HG02840 (cell line): ENCODE results near the gene EPHB2.

Experiments used
- ATAC-seq: cut with Tn5 transposase; IDR thresholded peaks from one replicate; pipeline ENCODE4 v1.9.1; 2021; ENCODE audit warnings: mild to moderate bottlenecking, moderate library complexity, moderate number of reproducible peaks; ENCODE audit not compliant: unreplicated experiment, low FRiP score

Gene EPHB2

DNA sequence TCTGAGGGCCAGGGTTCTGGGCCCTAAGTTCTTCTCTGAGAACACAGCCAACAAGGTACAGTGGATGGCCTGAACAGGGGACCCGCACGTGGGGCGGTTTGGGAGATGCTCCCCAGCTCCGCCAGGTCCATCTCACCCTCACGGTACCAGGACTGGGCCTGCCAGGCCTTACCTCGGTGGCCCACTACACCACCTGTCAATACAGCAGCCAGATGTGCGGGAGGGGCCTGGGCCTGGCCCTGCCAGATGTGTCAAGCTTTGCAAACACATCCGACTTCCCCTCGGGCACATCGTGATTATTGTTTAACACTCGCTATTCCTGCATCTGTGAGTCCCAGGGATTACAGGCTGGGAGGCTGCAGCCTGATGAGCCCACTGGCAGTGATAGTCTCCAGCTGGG, 139.6 kb downstream of the EPHB2 start:
- no peak for ATAC-seq

DNA sequence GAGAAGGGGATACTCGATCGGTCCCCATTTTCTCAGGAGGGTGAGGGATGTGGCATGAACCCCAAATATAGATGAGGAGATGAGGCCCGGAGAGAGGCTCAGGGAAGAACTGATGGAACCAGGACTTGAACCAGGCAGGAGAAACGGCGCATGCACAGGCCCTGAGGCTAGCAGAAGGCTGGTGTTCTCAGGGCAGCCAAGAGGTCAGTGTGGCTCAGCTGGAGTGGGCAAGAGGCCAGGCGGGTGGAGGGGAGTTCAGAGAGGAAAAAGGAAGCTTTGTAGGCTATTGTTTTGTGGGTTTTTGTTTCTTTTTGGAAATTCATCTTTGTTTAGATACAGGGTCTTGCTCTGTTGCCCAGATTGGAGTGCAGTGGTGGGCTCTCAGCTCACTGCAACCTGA, 140.0 kb downstream of the EPHB2 start:
- no peak for ATAC-seq

DNA sequence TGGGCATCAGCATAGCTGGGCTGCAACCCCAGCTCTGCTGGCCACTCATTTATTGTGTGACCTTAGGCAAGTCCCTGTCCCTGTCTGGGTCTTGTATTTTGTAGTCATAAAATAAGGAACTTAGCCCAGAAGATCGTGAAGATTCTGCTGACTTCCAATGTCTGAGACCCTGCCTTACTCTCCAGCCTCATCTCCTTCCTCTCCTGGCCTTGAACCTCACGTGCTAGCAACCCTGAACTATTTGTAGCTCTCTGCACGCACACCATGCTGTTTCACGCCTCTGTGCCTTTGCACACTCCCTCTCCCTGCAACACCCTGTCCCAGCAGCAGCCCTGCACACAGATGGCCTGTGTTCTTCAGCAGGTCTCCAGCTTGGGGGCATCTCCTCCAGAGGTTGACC, 140.9 kb downstream of the EPHB2 start:
- no peak for ATAC-seq

DNA sequence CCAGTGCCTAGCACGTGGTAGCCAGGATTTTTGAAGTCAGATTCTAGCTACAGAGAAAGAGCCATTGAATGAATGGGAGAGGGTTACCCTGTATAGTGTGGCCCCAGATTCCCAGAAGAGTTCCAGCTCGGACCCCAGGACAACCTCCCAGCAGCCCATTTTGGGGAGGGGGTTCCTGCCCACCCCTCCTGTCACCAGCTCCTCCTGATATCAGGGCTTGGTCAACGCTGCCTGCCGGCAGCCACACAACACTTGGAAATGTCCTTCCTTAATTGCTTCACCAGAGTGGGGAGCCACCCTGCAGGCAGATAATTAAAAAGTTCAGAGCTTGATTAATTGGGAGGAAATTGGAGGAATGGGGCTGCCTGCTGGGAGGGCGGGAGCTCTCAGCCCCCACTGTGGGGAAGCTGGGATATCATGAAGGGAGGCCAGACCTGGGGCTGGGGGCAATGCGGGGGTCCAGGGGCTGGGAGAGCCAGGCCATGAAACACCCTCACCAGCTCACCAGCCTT, 141.6 kb downstream of the EPHB2 start:
- ATAC-seq: no peak

DNA sequence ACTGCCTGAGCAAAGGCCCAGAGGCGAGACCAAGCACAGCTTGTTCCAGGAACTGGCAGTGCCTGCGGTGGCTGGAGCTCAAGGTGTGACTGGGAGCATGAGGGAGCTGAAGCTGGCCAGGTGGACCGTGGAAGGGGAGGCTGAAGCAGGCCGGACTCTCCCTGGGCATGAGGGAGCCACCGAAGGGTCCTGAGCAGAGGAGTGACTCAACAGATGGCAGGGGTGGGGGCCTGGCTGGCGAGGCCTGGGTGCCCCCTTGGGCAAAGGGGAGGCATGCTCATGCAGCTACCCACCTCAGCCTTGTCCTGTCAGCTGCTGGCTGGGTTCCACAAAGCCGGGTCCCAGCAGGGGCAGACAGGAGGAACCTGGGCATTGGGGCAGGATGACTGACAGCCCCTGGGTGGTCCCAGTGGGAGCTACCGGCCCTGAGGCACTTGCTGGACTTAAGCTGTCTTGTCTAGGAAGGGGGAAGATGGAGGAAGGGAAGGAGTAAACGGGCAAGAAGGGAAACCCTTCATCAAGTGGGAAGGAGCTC, 143.1 kb downstream of the EPHB2 start:
- no peak for ATAC-seq

DNA sequence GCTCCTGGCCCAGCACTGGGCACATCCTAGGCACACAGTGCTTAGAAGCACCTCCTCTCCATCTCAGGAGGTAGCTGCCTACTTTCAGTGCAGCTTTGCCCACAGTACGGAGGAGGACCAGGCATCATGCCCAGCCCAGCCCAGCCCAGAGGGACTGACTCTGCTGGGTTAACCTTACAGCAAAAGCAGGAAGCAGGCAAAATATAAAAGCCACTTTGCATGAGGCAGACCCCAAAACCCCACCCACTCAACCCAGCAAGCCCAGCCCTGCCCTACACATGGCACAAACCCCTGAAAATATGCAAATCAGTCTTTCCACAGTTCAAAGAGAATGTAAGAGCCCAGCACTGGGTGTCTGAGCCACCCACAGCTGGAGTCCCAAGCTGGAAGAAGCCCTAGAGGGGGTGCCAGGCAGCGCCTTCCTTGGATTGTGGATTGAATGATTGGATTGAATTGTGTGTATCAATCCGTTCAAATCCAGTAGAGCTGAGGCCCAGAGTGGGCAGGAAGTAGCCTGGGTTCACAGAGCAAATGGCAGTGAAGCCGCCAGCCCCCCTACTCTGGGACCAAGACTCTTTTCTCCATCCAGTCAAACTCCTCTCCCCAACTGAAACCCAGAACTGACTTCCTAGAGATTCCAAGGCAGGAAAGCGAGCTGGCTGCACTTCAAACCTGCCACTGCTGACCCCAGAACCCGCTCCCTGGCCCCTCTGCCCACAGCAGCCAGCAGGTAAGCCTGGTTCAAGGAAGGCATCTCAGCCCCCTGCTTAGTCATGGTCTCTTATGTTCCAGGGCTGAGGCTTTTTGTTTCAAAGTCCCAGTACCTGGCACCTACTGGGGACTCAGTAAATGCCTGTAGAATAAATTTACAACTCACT, 144.3 kb downstream of the EPHB2 start:
- ATAC-seq: no peak

DNA sequence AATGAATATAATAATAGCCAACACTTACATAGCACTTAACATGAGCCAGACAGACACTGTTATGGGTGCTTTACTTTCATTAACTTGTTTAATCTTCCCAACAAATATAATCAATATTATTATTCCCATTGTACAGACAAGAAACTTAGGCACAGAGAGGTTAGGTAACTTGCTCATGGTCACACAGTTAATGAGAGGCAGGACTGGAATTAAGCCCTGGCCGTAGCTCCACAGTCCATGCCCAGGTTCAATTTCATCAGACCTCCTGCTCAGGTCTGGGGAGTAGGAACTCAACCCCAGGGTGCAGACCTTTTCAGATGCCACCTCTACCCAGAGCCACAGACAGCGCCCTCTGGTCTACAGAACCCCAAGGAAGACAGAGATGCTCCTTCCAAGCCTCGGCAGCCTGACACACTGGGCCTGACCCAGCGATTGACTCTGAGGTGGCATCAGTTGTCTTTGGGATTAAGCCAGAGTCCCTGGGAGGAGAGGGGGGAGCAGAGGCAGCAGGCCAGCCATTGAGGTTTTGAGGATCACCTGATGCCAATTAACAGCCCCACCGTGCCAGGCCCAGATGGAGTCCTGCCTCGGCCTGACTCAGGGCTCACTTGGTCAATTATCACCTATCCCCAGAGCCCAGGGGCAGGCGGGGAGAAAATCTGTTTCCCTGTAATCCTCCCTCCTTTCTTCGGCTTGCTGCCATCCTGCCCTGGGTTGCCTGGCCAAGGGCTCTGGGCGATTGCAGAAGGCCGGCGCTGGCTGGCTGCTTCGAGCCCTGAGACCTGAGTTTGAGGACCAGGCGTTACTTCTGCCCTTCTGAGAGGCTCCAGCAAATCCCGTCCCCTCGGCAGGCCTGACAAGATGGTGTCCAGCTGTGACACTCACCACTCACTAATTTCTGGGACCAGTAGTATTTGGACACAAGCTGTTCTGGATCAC, 145.3 kb downstream of the EPHB2 start:
- no peak for ATAC-seq

DNA sequence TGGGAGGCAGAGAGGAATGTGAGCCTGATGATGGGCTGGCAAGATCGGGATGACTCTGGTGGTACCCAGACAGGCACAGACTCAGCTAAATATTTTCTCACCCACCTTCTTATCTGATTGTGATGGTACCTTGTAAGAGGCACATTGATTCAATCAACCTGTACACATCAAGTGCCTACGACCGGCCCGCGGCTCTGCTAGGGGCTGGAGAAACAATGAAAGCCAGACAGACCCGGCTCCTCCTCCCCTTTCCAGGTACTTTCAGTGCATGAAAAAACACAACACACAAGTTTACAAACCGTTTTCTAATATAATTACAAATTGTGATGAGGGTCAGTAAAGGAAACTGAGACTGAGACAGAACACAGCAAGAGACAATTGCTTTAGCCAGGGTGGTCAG, 147.0 kb downstream of the EPHB2 start:
- no peak for ATAC-seq

DNA sequence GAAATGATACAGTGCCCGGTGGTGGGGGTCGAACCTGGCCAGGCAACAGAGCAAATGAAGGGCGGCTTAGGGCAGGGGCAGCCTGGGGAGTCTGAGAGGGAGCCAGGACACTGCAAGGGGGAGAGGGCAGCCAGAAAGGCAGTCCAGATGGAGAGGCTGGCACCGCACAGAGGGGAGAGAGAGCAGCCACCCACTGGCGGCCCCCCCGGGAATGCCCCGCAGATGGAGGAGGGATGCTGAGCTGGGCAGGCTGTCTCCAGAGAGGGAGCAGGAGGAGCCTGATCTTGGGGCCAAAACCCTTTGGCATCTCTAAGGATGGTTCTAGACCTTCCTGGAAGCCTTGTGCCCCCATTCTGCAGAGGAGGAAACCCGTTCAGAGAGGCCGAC, 149.8 kb downstream of the EPHB2 start:
- no peak for ATAC-seq

DNA sequence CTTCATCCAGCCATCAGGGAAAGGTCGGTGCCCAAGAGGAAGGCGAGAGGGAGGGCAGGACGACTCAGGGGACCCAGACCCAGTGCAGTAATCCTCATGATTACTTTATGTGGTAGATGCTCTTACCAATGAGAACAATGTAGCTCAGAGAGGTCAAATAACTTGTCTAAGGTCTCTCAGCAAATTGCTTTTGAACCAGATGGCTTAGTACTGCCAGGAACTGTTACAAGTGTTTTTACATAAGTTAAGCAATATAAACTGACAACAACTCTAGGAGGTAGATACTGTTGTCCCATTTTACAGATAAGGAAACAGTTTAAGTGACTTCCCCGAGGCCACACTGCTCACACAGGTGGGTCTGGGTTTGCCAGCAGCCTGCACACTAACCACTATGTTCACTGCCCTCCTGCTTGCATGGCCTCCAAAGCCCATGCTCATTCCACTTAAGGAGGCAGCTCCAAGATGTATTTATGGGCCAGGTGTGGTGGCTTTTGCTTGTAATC, 150.3 kb downstream of the EPHB2 start:
- no peak for ATAC-seq

DNA sequence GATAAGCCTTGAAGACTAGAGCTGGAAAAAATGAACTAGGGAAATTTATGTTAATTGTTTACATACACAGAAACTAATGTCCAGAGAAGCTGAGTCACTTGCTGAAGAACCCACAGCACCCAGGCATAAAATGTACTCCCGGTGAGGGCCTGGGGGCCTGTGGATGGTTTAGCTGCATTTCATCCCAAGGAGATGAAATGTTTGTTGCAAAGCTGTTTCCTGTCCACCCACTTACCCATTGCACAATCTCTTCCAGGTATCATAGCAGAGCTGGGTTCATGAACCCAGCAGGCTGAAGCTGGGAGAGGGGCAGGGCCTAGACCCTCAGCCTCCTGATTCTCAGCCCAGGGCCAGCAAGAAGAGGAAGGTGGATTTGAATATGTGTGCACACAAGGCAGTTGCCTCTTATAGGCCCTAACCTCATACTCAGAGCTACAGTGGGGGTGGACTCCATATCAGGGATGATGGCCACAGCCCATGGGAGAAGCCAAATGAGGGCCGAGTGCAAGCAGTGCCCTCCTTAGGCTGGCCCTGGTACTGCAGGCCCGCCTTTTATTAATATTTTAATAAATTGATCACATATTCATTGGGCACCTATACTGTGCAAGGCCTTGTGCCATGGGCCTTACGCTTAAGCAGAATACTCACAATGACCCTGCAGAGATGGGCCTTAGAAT, 151.3 kb downstream of the EPHB2 start:
- ATAC-seq: no peak

DNA sequence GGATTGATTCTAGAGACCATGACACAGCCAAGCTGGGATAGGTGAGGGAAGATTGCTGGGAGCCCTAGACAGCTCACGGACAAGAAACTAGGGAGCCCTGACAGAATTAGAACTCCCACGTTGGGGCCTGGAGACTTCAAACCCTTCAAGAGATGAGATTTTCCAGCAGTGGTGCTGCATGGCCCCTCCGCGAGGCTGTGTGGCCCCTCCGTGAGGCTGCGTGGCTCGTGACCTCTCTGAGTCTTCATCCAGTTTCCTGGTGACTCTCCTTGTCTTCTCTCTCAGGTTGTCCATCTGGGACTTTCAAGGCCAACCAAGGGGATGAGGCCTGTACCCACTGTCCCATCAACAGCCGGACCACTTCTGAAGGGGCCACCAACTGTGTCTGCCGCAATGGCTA, 152.1 kb downstream of the EPHB2 start:
- no peak for ATAC-seq

DNA sequence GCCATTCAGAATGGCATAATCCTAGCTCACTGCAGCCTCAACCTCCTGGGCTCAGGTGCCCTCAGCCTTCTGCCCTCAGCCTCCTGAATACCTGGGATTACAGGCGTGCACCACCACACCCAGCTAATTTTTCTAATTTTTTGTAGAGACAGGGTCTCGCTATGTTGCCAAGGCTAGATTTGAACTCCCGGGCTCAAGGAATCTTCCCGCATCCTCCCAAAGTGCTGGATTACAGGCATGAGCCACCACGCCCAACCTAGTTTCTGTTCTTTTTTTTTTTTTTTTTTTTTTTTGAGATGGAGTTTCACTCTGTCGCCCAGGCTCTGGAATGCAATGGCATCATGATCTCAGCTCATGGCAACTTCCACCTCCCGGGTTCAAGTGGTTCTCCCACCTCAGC, 153.1 kb downstream of the EPHB2 start:
- ATAC-seq: no peak

DNA sequence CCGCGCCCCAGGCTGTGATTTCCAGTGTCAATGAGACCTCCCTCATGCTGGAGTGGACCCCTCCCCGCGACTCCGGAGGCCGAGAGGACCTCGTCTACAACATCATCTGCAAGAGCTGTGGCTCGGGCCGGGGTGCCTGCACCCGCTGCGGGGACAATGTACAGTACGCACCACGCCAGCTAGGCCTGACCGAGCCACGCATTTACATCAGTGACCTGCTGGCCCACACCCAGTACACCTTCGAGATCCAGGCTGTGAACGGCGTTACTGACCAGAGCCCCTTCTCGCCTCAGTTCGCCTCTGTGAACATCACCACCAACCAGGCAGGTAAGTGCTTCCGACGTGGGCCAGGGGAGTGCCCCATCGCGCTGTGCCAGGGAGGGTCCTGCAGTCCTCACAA, 154.2 kb downstream of the EPHB2 start:
- ATAC-seq: no peak

DNA sequence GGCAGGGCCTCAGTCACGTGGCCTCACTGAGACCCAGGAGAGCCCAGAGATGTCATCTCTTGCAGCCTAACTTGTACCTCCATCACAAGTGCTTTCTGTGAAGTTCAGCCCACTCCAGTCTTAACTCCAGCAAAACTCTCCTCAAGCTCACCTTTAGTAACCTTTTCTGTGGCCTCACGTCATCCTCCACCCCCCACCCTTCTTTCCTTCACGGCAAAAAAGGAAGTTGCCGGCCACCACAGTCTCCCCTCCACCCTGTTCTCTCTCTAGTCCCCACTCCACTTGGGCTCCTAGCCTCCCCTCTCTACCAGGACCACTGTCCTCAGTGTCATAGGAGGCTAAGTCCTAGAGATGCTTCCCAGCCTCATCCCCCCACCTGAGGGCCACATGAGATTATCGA, 155.1 kb downstream of the EPHB2 start:
- no peak for ATAC-seq

DNA sequence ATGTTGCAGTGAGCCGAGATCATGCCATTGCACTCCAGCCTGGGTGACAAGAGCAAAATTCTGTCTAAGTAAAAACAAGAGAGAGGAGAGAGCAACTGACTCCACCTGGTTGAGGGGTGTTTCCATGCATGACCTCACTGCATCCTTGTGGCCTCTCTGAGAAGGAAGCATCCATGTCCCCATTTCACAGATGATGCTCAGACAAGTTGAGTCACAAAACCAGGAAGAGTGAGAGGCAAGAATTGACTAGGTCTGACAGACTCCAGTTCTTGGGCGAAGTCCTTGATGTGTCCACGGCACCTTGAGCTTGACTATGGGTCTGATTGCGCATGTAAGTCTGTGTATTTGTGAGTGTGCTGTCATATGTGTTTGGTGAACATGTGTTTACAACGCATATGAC, 156.2 kb downstream of the EPHB2 start:
- ATAC-seq: no peak

DNA sequence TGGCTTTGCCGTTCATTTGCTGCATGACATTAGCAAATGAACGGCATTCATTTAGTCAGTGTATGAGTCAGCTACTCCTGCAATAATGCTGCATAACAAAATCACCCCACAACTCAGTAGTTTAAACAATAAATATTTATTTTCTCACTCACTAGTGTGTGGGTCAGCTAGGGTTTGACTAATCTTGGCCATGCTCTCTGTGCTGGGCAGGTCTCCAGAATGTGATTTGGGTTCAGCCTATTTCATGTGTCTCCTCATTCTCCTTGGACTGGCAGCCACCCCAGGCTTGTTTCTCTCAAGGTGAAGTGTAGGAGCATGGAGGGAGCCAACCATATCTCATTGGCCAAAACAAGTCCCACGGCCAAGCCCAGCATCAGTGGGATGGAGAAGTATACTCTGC, 157.7 kb downstream of the EPHB2 start:
- ATAC-seq: no peak

DNA sequence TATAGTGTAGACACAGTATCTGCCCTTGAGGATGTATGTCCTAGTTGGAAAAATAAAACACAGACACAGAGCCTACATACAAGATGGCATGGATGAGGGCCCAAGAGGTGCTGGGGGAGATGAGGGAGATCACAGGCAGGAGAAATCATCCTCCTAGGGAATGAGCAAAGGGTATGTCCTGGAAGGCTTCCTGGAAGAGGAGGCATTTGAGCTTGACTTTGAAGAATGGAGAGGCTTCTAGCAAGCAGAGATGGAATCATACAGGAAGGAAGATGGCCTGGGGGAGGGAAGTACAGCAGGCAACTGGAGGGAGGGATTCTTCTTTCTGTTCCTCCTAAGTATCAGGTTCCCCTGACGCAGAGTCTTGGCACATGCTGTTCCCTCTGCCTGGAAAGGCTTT, 158.7 kb downstream of the EPHB2 start:
- ATAC-seq: no peak

DNA sequence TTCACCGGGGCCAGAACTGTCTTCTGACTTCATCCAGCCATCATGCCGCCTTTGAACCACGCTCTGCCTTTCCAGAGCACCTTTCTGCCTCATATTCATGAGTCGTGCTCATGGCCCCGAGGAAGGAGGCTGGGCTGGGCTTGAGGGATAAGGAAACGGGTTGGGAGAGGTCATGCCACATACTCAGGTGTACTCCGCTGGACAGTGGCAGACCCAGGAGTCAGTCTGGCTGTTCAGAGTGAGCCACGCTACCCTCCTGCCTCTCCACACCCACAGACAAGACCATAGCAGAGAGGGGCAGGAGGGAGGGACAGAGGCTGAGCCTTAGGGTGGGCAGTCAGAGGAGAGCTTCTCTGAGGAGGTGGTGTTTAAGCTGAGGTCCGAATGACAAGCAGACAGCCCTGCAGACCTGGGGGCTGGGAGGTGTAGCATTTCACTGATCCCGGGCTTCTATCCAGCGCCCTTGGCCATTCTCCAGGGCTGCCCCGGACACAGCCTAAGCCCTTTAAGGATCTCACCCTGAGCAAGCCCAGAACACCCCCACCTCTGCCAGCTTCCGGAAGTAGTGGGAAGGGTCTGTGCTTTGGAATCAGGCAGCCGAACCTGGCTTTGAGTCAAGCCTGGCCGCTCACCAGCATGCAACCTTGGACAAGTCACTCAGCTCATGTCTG, 159.7 kb downstream of the EPHB2 start:
- no peak for ATAC-seq
